D721Med (cell line): ENCODE results near the gene UBXN11.

Source experiments
- DNase-seq: peaks from one replicate; pipeline ENCODE4 v3.0.0; 2011; ENCODE audit warnings: low spot score; ENCODE audit not compliant: insufficient read length
- FAIRE-seq: peaks from 2 replicates; lab custom pipeline; 2011; peaks lifted over from hg19 to GRCh38; lab: Jason Lieb, UNC
- CTCF ChIP-seq: IDR thresholded peaks from 2 replicates; pipeline ENCODE4 v1.5.1; 2012; ENCODE audit warnings: mild to moderate bottlenecking, control low read depth; ENCODE audit not compliant: insufficient read depth; ENCODE audit errors: missing control alignments

UBXN11 gene

GRCh38 chr1:26345718-26346117, 39.3 kb upstream of the UBXN11 start:
- no peak for DNase-seq
- no peak for FAIRE-seq
- TF ChIP-seq CTCF, result no peak

DNA sequence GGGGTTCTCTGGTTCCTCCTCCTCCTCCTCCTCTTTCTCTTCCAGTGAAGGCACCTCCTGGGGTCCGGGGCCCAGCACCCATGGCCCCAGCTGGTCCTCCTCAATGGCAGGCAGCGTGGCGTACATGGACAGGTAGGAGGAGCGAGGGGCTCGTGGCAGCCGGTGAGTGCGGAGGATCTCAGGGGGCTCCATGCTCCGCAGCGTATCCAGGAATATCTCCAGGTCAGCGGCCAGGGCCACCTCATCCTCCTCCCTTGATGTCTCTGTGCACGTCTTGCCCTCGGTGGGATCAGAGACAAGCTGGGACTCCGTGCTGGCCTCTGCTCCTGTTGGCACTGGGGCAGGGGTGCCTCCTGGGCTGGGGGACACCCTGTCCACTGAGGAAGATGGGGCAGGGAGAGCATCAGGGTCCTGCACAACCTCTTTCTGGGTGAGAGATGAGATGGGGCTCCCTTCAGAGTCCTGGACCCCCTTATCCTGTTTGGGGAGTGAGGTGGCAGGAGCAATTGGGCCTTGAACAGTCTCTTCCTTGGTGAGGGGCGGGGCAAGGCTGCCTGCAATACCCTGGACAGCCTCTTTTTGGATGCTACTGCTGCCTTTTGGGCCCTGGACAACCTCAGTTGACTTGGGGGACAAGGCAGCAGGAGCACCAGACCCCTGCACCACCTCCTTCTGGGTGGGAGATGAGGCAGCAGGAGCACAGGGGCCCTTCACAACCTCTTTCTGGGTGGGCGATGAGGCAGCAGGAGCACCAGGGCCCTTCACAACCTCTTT, 37.9 kb upstream of the UBXN11 start:
- DNase-seq (no peak), FAIRE-seq (no peak)
- TF ChIP-seq CTCF, result no peak

- TF ChIP-seq CTCF, result no peak
- DNase-seq, result no peak
- no peak for FAIRE-seq
Measured at GRCh38 chr1:26340047-26340481, 33.6 kb upstream of the UBXN11 start.

GRCh38 chr1:26338670-26339069, 32.2 kb upstream of the UBXN11 start:
- FAIRE-seq (no peak), DNase-seq (no peak)
- TF ChIP-seq CTCF, result no peak

- TF ChIP-seq CTCF, result no peak
- FAIRE-seq (no peak), DNase-seq (no peak)
Measured at GRCh38 chr1:26337625-26338024, 31.2 kb upstream of the UBXN11 start.

- FAIRE-seq, result no peak
- no peak for DNase-seq
Measured at GRCh38 chr1:26337206-26337535, 30.7 kb upstream of the UBXN11 start.

More at GRCh38 chr1:26337206-26337535, 30.7 kb upstream of the UBXN11 start:
- TF ChIP-seq CTCF, result no peak
